Cerebellar nuclear complex (tissue), 1 donor: ENCODE results near the gene A4GALT.
"Not testable (repeated sequence)": the region's sequence is repeated elsewhere in the genome, so short reads cannot be mapped to it uniquely, and the experiment has no call there.

ENCODE experiments used
- DNase-seq, 2 experiments: peaks; one replicate each; lab custom pipeline; 2025; lab: John Stamatoyannopoulos, UW

Gene A4GALT

DNA sequence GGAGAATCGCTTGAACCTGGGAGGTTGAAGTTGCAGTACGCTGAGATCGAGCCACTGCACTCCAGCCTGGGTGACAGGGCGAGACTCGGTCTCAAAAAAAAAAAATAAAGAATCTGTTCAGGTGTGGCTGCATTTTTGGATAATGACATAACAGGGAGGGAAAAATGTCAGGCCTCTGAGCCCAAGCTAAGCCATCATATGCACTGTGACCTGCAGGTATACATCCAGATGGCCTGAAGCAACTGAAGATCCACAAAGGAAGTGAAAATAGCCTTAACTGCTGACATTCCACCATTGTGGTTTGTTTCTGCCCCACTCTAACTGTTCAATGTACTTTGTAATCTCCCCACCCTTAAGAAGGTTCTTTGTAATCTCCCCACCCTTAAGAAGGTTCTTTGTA is 19.6 kb upstream of the A4GALT start:
- not testable (repeated sequence) for DNase-seq

GRCh38 chr22:42734406-42734805 is 13.7 kb upstream of the A4GALT start:
- DNase-seq, result no peak

- DNase-seq, result not testable (repeated sequence)
Observed at GRCh38 chr22:42733394-42733793, 12.7 kb upstream of the A4GALT start.

GRCh38 chr22:42732081-42732480 is 11.4 kb upstream of the A4GALT start:
- DNase-seq, result no peak

- no peak for DNase-seq
Observed at GRCh38 chr22:42726811-42727210, 6.1 kb upstream of the A4GALT start.

DNA sequence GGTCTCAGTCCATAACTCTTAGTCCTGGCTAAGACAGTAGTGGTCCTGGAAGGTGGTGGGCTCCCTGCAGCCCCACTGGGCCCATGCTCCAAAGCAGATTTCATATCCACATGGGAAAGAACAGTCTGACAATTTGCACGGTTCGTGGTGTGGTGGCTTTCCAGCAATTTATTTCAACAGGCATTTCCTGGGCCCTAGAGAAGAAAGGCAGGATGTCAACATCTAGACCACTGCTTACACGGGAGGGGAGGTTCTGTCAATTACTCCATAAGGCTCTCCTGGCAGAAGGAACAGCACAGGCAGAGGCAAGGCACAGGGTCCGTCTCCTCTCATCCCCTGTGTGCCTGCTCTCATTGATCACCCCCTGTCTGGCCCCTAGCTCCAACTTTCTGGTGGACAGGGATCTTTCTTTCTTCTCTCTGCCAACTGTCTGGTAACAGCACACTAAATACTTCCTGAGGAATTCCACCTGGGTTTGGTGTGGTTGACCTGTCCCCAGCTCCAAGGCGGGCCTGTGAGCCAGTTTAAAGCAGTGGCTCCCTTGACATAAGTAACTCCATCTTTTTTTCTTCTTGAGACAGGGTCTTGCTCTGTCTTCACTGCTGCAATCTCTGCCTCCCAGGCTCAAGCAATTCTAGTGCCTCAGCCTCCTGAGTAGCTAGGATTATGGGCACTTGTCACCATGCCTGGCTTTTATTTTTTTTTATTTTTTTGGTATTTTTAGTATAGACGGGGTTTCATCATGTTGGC is 5.1 kb upstream of the A4GALT start:
- no peak for DNase-seq

- no peak for DNase-seq
Observed at GRCh38 chr22:42724062-42724461, 3.4 kb upstream of the A4GALT start.

- DNase-seq, result no peak
Observed at GRCh38 chr22:42721045-42721434, 370 bp upstream of the A4GALT start.

GRCh38 chr22:42719656-42720262 is 911 bp downstream of the A4GALT start:
- no peak for DNase-seq

GRCh38 chr22:42719133-42719532 is 1.5 kb downstream of the A4GALT start:
- DNase-seq, result no peak

DNA sequence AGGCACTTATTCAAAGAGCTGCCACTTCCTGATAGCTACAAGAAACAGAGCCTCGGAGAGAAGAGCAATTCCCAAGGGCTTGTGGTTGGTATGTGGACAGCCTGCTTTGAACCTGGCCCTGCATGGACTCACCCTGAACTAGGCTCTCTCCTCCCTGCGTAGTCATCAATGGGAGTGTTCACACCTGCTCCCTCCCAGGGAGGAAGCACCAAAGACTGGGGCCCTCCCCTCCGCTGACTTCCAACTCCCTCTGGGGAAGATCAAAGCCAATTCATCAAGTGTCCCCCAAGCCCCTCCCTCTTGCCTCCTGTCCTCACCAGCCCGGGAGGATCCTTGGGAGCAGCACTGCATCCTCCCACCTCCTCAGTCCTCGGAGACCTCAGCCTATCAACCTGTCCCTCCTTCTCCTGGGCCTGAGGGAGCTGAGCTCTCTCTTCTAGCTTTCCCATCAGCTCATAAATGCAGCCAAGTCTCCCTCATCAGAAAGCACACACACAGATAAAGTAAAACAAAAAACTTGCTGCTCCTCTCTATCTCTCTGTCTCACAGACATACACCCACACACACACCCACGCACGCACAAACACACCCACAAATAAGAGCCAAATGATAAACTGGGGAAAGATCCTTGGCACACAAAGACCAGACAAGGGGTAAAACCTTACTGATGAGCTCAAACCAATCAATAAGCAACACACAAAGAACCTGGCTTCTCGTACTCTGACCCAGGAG is 3.3 kb downstream of the A4GALT start:
- no peak for DNase-seq

DNA sequence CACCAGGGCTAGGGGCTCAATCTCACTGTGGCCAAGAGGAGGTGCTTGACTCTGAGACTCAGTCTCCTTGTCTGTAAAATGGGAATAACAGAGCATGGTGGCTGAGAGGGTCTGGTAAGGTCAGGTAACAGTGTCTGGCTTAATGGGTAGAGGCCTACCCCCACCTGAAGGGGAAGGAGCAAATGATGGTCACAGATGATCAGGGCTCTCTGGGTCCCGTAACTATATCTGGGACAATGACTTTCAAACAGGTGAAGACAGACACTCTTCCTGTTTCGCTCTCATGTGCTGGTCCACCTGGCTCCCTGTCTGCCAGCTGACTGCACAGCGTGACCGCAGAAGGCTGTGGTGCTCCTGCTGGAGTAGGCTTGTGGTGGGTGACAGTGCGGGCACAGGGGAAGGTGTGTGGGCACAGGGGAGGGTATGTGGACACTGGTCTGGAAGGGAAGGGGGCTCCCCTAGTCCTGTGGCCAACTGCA is 4.0 kb downstream of the A4GALT start:
- DNase-seq, result no peak

DNA sequence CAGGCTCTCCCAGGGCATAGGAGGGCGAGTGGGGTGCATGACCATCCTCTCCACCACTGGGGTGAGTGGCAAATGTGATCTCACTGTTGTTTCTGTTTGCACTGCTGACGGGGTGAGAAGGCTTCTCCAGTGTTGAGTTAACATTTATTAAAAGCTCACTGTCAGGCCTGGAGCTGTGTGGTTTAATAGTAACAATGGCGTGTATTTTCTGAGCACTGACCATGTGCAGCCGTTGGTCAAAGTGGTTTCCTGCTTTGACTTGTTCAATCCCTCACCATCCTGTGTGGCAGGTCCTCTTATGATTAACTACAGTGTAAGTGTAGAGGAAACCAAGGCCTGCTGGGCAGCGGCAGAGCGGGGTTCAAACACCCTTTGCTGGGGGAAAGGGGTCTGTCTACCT is 4.4 kb downstream of the A4GALT start:
- DNase-seq, result no peak

GRCh38 chr22:42714768-42715390 is 5.8 kb downstream of the A4GALT start:
- no peak for DNase-seq

DNA sequence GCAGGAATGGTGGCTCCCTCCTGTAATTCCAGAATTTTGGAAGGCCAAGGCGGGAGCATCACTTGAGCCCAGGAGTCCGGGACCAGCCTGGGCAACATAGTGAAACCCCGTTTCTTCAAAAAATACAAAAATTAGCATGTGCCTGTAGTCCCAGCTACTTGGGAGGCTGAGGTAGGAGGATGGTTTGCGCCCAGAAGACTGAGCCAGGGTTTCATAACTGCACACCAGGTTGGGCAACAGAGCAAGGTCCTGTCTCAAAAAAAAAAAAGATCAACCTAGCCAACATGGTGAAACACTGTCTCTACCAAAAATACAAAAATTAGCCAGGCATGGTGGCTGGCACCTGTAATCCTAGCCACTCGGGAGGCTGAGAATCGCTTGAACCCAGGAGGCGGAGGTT is 6.4 kb downstream of the A4GALT start:
- no peak for DNase-seq

DNA sequence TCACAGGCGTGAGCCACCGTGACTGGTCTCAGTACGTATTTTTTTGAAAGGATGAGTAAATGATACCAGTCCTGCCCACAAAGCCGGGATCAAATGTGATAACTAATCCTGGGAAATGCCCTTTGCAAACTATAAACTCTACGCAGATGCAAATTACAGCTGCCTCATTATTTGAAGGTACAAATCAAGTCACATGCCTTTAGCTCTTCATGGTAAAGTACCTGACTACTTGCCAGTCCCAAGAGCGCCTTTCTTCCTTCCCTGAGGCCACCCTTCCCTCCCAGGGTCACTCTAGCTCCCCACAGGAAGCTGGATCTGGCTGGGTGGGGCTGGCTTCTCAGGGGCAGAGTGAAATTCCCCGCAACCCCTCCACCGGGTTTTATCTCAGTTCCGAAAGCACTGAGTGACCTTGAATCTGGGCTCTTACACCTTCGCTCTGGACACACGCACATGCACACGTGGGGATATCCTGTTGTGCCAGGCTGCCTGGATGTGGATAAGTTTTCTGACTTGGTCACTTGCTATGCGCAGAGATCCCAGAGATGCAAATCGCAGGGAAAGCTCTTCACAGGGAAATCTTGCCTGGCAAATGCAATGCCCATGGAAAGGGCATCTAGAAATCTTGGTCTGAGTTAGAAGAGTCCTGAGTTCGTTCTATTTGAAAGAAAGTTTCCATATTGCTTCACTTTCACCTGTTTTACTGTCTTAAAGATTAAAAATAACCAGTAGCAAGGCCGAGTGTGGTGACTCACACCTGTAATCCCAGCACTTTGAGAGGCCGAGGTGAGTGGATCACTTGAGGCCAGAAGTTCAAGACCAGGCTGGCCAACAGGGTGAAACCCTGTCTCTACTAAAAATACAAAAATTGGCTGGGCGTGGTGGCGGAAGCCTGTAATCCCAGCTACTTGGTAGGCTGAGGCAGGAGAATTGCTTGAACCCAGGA is 8.5 kb downstream of the A4GALT start:
- DNase-seq, result no peak

- no peak for DNase-seq
Observed at GRCh38 chr22:42711281-42711731, 9.4 kb downstream of the A4GALT start.

DNA sequence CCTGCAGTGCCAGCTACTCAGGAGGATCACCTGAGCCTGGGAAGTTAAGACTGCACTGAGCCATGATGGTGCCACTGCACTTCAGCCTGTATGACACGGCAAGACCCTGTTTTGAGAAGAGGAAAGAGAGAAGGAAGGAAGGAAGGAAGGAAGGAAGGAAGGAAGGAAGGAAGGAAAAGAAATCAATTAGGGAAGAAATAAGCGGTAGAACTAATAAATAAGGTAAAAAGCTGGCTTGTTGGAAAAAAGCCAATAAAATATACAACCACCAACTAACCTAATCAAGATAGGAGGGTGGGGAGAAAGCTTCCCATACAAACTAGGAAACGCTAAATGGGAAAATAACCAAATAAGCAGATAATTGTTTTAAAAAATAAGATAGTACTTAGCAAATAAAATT is 12.3 kb downstream of the A4GALT start:
- DNase-seq, result no peak

DNA sequence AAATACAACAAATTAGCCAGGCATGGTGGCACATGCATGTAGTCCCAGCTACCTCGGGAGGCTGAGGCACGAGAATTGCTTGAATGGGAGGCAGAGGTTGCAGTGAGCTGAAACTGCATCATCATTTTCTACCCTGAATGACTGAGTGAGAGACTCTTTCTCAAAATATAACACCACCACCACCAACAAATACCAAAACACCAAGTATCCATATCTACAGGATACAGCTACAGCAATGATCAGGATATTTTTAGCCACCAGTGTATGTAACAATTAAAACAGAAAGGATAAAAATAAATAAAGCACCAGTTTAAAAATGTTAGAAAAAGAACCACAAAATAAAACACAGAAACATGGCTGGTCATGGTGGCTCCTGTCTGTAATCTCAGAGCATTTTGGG is 13.2 kb downstream of the A4GALT start:
- DNase-seq, result no peak

GRCh38 chr22:42704896-42705295 is 15.8 kb downstream of the A4GALT start:
- no peak for DNase-seq

DNA sequence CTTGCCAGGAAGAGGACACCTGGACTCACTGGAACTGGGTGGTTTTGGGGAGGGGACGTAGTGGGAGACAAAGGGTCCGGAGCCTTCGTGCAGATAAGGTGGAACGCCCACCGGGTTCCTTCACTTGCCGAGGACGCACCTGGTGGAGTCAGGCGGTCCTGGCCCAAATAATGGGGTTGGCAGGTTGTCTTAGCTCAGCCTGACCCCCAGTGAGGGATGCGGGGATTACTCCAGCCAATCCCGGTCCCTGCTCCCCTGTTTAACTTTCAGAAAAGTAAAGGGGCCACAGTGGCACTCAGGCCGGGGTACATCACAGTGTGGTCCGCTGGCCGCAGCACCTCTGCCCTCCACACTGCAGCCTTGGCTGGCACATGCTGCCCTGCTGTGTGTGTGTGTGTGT is 18.0 kb downstream of the A4GALT start:
- no peak for DNase-seq
